Forelimb muscle (tissue), 1 donor: ENCODE results near the gene POC1A. TPM values are rescaled to one million over a fixed set of nuclear protein-coding genes. Genes with fewer than 3 reads are reported as not detected.

ENCODE experiments used
- DNase-seq: peaks from one replicate; pipeline ENCODE4 v3.0.0-alpha.2; 2013; ENCODE audit warnings: low read depth
- polyA plus RNA-seq: library from polyadenylated mRNA; unstranded; fragments of 120-200 nt; gene quantifications from one replicate; pipeline ENCODE4 v1.2.1, GENCODE V29; 2013; ENCODE audit not compliant: insufficient read length

The POC1A gene
- polyA plus RNA-seq, 1 donor = 3.7 TPM

- no peak for DNase-seq
Observed at GRCh38 chr3:52085681-52086282, 68.4 kb downstream of the POC1A start.

DNA sequence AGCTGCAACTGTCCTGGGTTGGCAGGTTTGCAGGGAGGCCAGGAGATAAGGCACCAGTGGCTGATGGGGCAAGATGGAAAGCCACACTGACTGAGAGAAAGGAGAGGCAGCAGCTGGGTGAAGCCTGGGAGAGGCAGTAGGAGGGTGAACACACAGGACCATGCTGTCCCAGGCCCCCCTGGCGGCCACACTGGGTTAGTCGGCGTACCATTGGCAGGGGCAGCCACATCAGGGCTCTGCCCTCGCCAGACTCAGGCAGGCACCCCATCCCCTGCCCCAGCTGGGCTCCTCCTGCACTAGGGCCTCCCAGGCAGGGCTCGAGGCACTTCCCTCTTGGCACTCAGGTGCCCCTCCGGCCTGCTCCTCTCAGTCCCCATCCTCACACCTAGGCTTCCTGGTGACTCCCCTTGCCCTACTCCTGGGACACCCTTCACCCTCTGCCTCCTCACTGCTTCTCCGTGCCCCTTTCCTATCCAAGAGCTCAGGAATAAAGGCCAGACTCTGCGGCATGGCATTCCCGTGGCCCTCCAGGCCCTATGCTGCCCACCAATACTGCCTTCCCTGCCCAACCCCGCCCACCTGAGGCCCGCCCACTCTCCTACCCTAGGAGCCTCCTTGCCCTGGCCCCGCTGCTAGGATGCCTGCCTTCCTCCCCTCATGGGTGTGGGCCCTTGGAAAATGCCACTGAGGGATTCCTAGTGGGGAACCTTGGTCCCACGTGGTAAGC, 69.1 kb downstream of the POC1A start:
- no peak for DNase-seq

- no peak for DNase-seq
Observed at GRCh38 chr3:52084216-52084945, 69.8 kb downstream of the POC1A start.

- DNase-seq = no peak
Observed at GRCh38 chr3:52083556-52084087, 70.6 kb downstream of the POC1A start.

DNA sequence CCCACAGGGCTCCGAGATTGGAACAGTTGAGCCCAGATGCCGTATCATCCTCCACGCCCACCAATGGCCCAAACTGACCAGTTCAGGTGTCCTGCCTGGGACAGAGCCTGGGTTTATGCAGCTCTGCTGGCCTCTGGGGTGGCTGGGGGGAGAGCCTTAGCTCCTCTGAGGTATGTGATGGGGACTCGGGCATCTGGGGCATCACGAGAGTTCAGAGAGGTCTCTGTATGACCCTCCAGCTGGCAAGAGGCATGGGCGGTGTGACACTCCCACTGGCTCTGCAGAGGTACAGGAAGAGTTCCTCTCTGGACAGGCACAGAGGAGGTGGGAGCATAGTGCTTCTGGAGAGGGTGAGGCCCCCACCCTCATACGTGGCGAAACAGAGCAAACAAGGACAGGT, 71.3 kb downstream of the POC1A start:
- DNase-seq = no peak

DNA sequence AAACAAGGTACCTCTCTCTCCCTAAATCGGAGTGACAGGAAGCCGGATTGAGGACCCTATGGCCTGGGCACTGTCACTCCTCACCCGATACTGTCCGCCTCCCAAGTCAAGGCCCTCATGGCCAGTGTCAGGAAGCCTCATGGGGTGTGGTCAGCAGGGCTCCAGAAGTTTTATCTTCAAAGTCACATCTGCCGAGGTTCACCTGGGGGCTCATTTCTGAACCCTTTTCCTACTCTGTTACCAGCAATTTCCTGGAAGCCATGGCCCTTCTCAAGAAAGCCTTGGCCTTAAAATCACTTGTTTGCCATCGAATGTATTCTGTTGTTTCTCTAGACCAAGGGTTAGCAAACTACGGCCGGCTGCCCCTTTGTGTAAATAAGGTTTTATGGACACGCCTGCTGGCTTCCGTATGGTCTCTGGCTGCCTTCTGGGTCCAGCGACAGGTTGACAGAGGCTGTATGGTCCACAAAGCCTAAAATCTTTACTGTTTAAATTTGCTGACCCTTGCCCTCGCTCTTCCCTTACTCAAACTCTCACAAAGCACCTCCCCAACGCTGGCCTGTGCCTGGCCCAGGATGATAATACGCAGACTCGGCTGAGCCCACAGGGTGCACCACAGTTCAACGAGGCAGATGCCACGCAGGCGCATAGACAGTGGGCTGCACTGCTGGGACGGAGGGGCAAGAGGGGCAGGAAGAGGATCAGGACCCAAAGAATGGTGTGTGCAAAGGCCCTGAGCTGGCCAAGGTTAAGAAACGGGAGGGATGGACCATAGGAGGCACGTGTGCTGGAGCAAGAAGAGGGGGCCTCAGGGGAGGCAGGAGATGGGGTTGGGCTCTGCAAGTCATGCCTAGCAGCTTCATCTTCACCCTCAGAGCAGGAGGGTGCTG, 73.1 kb downstream of the POC1A start:
- no peak for DNase-seq

DNA sequence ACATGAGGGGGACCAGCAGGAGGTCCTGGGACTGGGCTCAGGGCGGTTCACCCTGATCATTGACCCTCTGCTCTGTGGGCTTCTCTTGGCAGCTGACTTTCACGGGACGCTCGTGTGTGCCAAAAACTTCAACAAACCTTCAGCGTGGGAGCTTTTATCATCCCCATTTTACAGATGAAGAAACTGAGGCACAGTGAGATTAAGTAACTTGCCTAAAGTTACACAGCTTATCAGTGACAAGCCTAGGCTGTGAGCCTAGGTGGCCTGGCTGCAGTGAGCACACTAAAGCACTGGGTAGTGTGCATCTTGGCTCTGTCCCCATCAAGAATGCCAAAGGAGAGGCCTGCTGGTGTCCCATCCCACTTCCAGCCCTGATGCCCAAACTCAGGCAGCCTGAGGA, 74.3 kb downstream of the POC1A start:
- no peak for DNase-seq

DNA sequence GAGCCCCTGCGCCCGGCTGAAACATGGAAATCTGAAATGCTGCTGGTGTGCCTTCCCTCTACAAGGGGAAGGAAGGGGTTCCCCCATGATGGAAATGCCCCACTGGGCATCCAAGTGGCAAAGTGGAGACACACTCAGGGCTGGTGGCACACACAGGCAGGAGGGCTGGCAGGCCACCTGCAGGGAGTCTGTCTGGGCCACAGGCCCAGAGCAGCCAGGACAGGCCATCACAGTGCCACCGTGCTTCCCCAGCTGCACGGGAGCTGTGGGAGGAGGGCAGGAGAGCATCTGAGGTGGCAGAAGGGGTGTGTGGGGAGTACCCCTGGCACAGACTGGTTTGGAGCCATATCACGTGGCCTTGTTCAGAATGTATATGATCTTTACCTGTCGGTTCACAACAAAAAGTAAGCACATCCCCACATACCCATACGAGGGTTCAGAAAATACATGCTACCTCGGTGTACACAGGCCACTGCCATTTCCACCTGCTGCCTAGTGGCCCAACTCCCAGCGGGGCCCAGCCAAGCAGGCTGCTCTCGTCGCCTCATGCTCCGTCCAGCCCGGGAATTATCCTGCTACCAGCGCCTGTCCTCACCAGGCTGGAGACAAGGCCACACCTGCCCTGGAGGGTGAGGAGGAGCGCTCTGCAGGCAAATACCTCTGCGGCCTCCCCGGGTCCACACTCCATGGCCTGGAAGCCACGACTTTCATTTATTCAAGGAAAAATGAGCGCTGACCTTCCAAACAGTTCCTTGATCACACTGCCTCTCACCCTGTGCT, 75.3 kb downstream of the POC1A start:
- no peak for DNase-seq

- no peak for DNase-seq
Observed at GRCh38 chr3:52077925-52078324, 76.3 kb downstream of the POC1A start.

GRCh38 chr3:52076896-52077780, 77.1 kb downstream of the POC1A start:
- no peak for DNase-seq

DNA sequence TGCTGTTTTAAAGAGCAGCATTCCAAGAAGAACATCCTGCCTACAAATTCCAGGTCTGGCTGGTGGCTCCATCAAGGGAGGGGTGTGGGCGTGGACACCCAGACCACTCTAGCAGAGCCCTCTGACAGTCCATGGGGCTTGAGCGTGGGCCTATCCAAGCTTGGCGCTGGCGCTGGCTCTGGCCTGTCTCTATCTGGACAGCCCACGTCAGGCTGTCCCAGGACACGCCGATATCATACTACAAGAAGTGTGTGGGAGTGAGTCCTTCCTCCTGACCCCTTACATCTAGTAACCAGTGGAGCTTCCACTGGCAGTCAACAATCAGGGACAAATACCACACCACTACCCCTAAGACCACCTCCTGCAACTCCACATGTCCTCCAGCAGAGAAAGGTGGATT, 80.7 kb downstream of the POC1A start:
- no peak for DNase-seq

GRCh38 chr3:52072471-52072870, 81.8 kb downstream of the POC1A start:
- DNase-seq = no peak

- no peak for DNase-seq
Observed at GRCh38 chr3:52072020-52072419, 82.2 kb downstream of the POC1A start.

DNA sequence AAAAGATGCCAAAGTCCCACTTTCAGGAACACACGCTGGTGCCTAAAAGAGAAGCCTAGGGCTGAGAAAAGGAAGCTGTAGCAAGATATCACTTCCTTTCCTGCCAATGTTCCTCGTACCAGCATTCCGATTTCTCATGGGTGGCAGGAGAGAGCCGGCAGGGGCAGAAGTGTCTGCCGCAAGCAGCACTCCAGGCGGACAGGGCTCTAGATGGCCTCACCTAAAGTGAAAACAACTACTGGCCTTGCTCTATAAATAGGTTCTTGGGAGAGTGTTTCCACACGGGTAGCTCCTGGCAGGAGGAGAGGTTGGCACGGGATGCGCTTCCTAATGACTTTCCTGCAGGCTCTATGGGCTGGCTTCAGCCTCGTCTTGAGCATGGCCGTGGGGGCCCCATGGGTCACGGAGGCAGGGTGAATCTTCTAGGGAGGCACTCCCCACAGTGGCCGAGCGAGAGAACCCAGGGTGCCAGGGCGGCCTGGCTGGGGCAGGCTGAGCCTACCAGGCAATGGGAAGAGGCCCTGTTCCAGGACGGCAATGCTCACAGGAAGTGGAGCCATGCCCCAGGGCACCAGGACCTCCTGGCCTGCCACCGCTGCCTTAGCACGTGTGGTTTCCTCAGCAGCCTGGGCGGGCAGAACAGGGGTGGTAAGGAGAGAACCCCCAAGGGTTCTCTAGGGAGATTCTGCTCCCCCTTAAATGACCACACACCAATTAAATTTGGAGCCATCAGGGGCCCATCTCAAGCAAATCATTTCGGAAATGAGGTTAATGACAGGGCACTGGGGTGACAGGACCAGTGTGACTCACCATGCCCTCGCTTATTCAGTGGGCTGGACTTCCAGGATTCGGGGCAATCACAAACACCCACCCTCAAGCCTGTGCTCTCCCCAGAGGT, 83.2 kb downstream of the POC1A start:
- no peak for DNase-seq

- no peak for DNase-seq
Observed at GRCh38 chr3:52069855-52070254, 84.4 kb downstream of the POC1A start.

DNA sequence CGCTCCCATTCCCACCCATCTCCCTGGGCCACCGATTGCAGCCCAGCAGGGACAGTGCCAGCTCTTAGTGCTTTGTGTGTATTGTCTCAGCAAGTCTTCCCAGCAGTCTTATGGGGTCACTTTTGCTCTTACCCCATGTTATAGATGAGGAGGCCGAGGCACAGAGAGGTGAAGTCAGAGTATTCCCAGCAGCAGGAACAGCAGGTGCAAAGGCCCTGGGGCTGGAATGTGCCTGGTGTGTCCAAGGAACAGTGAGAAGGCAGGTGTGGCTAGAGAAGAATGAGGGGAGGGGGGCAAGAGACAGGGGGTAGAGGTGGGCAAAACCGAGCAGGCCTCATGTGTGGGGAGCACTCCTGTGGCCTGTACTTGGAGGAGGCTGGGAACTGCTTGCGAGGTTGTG, 85.1 kb downstream of the POC1A start:
- no peak for DNase-seq

GRCh38 chr3:52068730-52069129, 85.5 kb downstream of the POC1A start:
- DNase-seq = no peak

- peak; percentile 61 for DNase-seq
Observed at GRCh38 chr3:52068055-52068571, 86.1 kb downstream of the POC1A start.

DNA sequence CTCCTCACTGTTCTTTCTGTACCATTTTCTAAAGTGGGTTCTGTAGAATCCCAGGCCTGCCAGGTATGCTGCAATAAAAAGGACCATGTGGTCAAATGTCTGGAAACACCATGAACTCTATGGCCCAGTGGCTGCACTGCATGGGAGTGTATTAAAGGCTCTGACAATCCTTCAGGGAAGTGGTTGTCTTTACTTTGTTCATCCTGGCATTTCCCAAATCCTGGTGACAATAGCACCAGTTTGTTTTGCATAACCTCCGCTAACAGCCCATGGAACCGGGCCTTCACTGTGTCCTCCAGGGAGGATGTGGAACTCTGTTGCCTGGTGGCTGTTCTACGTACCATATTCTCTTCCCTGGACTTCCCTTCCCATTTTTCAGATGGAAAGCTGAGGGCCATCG, 86.7 kb downstream of the POC1A start:
- DNase-seq = no peak
